NCI-H2171 (cell line): ENCODE results near the gene OMD.
A peak's percentile ranks its signal among the peaks of the same experiment; 100 is the strongest.

Experiments
- DNase-seq: peaks from one replicate; lab custom pipeline; 2025; lab: John Stamatoyannopoulos, UW

Gene OMD

DNA sequence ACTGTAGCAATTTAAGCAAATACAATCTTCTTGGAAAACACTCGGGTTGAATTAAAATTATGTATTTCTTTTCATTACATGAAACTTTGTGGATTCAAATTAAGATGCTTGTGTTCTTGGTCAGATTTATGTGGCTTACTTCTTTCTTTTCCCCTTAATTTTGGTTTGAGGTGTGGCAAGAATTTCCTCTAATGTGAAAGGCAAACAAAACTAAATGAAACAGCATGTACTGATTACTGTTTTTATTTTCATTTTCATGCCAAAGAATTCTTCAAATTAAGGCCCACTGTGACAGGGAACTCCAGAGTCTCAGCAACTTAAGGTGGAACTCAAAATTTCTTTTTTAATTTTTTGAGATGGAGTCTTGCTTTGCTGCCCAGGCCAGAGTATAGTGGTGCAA lies at the start of gene OMD:
Gene OMD (minus strand): TSS at position 132 of the 400 bp plus-strand sequence. CDS start 6,913 bp downstream, outside the sequence.
- DNase-seq = no peak

DNA sequence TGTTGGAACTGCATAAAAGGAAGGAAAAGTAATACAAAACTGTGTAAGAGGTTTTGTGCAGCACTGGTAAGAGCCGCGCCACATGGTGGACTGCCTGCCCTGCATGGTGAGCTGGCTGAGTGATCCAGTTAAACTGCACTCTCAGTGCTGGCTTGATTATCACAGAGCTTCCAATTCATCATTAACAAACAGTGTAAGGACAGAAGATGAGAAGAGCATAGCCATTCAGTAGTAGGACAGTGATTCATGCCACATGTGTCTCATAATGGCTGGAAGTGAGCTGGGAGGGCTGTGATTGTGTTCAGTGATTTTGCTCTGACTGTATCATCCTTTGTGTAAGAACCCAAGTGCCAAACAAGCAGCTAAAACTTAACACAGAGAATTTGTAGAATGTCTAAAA lies 43.9 kb upstream of the OMD start:
- DNase-seq = no peak

- DNase-seq = no peak
Observed at GRCh38 chr9:92467511-92467910, 43.2 kb upstream of the OMD start.

- DNase-seq = no peak
Observed at GRCh38 chr9:92467041-92467440, 42.8 kb upstream of the OMD start.

DNA sequence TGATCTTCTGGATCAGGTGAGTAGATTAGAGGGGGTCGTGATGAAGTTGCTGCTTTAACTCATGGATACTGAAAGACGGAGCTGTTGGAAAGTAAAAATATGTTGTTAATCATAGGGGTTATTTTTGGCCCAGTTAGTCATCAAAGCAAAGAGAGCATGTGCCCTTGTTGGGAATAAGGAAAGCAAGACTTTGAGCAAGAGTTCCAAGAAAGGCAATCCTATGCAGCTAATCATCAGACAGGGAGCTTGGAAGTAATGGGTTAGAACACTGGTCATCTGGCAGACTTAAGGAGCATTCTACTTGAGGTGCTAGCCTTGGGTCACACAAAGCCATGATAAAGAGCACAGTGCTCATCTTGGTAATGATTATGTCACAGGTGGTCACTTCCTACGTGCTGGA lies 39.7 kb upstream of the OMD start:
- DNase-seq = no peak

DNA sequence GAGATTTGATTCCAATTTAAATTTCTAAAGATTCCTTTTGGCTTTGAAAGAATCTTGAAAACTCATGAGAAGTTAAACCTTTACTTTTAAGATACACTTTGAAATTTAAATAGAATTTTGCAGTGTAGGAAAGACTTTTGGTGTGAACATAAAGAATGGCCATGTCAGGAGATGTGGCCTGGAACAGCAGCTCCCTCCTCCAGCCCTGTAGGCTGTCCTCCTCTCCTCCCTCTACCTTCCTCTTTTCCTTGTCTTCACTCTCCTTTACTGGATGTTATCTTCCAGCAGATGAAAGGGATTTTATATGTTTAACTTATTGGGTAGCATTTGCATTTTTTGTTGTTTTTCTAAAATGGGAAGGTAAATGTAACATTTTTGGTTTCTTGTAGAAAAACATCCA lies 39.1 kb upstream of the OMD start:
- no peak for DNase-seq

GRCh38 chr9:92457576-92457975 lies 33.3 kb upstream of the OMD start:
- DNase-seq = no peak

DNA sequence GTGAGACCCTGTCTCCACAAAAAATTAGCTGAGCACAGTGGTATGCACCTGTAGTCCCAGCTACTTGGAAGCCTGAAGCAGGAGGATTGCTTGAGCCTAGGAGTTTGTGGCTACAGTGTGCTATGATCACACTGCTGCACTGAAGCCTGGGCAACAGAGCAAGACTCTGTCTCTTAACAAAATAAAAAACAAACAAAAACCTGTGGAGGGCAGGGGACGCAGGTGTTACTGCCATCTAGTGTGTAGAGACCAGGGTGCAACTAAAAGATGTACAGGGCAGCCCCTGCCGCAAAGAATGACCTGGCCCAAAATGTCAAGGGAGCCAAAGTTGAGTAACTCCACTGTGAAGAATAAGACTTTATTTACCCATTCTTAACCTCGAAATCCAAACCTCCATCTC lies 30.9 kb upstream of the OMD start:
- DNase-seq = no peak

GRCh38 chr9:92446536-92446935 lies 22.3 kb upstream of the OMD start:
- no peak for DNase-seq

- peak; percentile 48 for DNase-seq
Observed at GRCh38 chr9:92444841-92445240, 20.6 kb upstream of the OMD start.

DNA sequence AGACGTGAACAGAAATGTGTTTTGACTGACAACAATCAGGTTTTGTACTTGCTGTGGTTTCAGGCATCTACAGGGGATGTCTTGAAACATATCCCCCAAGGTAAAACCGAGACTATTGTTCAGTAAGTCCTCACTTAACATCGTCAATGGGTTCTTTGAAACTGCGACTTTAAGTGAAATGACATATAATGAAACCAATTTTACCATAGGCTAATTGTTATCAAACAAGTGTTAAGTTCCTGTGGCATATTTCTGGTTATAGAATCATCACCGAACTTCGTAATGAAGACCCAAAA lies 16.4 kb upstream of the OMD start:
- no peak for DNase-seq

- no peak for DNase-seq
Observed at GRCh38 chr9:92439921-92440750, 15.9 kb upstream of the OMD start.

DNA sequence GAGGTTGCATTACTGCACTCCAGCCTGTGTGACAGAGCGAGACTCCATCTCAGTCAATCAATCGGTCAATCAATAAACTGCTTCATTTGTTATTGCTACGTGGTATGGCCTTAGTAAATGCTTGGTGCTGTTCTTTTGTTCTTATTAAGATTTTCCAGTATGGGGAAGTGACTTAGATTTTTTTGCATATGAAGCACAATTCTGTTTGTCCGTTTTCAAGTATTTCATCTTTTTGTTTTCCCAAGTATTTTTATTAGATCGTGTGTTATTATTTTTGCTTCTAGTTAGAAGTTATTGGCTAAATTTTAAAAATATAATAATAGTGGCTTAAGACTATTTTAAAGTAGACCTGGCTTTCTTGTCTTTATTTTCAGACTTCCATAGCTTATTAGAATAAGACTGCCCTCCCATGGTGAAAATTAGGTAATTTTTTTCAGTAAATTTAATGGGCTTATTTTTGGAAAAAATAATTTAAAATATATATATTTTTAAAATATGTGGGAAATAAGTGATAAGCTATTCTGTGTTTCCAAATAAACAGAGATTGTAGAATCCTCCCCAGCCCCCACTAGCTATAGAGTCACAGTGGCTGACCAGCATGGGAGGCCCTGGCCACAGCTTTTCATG lies 14.7 kb upstream of the OMD start:
- DNase-seq = no peak

GRCh38 chr9:92435263-92435662 lies 11.0 kb upstream of the OMD start:
- DNase-seq = no peak

GRCh38 chr9:92432972-92433548 lies 8.8 kb upstream of the OMD start:
- DNase-seq = no peak

- peak; percentile 49 for DNase-seq
Observed at GRCh38 chr9:92432350-92432749, 8.1 kb upstream of the OMD start.

DNA sequence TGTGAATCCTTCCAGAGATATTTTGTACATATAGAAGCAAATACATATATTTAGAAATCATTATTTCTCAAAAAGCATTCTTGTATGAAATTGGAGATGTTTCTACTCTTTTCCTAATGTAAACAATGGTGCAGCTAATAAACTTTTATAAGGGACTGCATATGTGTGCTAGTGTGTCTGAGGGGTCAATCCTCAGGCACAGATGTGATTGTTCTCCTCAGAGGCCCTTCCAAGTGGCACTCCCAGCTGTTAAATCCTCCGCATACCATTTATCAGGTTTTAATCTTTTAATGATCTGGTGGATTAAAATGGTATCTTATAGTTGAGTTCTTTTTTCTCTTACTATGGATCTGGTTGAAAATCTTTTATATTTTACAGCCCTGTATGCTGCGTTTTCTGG lies 5.6 kb upstream of the OMD start:
- DNase-seq = no peak

GRCh38 chr9:92426501-92427145 lies 2.4 kb upstream of the OMD start:
- DNase-seq = peak; percentile 84

DNA sequence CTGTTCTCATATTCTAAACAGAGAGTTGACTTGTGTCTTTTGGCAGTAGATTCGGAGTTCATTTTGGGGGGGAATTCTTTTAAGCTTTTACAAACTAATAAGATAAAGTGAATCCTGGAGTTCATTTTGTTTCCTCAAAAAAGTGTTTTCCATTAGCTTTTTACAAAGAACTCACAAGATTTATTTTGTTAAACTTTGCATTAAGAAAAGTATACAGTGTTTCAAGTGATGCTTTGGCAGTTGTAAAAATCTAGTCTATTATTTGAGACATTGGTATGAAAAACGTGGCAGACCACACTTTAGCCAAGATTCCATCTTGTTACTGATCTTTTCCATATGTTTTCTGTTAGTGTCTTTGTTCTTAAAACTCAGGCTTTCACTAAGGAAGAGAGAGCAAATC lies 1.2 kb upstream of the OMD start:
- no peak for DNase-seq

GRCh38 chr9:92423612-92424011 lies 659 bp downstream of the OMD start:
- DNase-seq = no peak

- no peak for DNase-seq
Observed at GRCh38 chr9:92422611-92423338, 1.5 kb downstream of the OMD start.

- DNase-seq = no peak
Observed at GRCh38 chr9:92414566-92414965, 9.7 kb downstream of the OMD start.
